ENCODE results near the gene FRS2. TPM values are rescaled to one million over a fixed set of nuclear protein-coding genes. Genes with fewer than 3 reads are reported as not detected.

FRS2 gene
- total and polyA plus RNA-seq, 2 donors (not counting 1 experiment from before 2014, with no cell fraction given), result 11.3 to 33.7 TPM

DNA sequence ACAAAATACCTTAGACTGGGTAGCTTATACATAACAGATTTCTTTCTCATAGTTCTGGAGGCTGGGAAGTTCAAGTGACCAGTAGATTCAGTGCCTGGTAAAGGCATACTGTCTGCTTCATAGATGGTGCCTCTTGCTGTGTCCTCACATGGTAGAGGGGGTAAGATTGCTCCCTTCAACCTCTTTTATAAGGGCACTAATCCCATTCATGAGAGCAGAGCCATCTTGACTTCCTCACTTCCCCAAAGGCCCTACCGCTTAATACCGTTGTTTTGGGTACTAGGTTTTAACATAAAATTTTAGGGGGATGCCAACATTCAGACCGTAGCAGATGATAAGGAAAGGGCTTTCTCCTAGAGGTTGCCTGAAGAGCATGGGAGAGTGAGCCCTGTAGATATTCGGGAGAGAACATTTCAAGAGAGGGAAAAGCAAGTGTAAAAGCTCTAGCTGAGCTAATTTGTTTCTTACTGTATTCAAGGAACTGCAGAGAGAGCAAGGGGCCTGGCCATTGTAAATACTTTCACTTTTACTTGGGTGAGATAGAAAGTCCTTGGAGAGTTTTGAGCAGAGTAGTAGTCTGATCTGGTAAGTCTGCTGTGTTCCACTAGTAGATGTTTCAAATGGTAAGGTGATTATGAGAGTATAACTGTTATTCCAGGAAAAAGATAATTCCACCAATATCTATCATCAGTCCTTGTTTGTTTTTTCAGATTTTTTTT lies 27.3 kb downstream of the FRS2 start:
- ATAC-seq (ENCODE audit: low read depth), result peak; percentile 64
- intact Hi-C loops (cut with micrococcal nuclease), result no loop called here
- H3K27ac Mint-ChIP-seq, result peak overlapping the region; percentile 88
- no peaks in the 10 kb centered on the region for H3K27me3 Mint-ChIP-seq
- no peaks in the 10 kb centered on the region for H3K9me3 Mint-ChIP-seq (ENCODE audit: insufficient read depth)
- Histone ChIP-seq H3K4me3 (ENCODE audit: control extremely low read depth in 1 of 5, extremely low read depth in 1 of 5, insufficient read depth in 1 of 5, low read depth in 2 of 5, low read length in 4 of 5) (peak overlapping the region in 3 of 5 experiments; percentile 0 to 30 (median 26)), H4K20me1 (ENCODE audit: control insufficient read depth, insufficient read depth, low read length, poor library complexity, severe bottlenecking) (peaks cover 46% of the 10 kb centered on the region), H3K27ac (ENCODE audit: low read length in 2 of 2) (peak overlapping the region; percentile 75 to 77), H3K79me2 (ENCODE audit: control insufficient read depth, insufficient read depth, low read length) (peaks cover 99% of the 10 kb centered on the region), H2AFZ (ENCODE audit: insufficient read depth, low read depth, low read length, poor library complexity, severe bottlenecking) (peak overlapping the region; percentile 72), H3K9me3 (ENCODE audit: control extremely low read depth in 1 of 3, control insufficient read depth in 2 of 3, insufficient read depth in 1 of 3, low read length in 2 of 3) (peaks cover 0 to 8% (median 2%) of the 10 kb centered on the region in 3 donors), H3K4me1 (ENCODE audit: control insufficient read depth in 2 of 2, insufficient read depth in 2 of 2, low read length in 2 of 2) (peaks cover 29 to 30% of the 10 kb centered on the region in 2 donors), H3K27me3 (replicated peaks in 1 of 4; ENCODE audit: control extremely low read depth in 1 of 4, control insufficient read depth in 3 of 4, insufficient read depth in 4 of 4, low read length in 3 of 4) (no peaks in the 10 kb centered on the region), H3K36me3 (replicated peaks in 1 of 2; ENCODE audit: control extremely low read depth in 1 of 2, control insufficient read depth in 1 of 2, extremely low read depth in 1 of 2, insufficient read depth in 2 of 2, low read length in 1 of 2) (peaks cover 0 to 4% of the 10 kb centered on the region in 2 experiments), H3K9ac (ENCODE audit: low read length) (peak overlapping the region; percentile 38), H3K4me2 (replicated peaks; ENCODE audit: low read depth, low read length, poor library complexity, severe bottlenecking) (peak overlapping the region; percentile 53)
- DNase-seq, result peak; percentile 57
- H3K4me3 Mint-ChIP-seq, result peak overlapping the region; percentile 73
- H3K4me1 Mint-ChIP-seq, result peaks cover 49% of the 10 kb centered on the region
- ChIA-PET POLR2A (no interaction called here), CTCF (no interaction called here)
- whole genome bisulfite sequencing (ENCODE audit: insufficient coverage), result 79% methylated on average over 2 of the region's 4 CpGs
- TF ChIP-seq EZH2 (IDR thresholded peaks at IDR 0.05; ENCODE audit: borderline replicate concordance, insufficient read depth, low read depth, low read length, poor library complexity, severe bottlenecking), result no peak
- TF ChIP-seq, protein P1, sequence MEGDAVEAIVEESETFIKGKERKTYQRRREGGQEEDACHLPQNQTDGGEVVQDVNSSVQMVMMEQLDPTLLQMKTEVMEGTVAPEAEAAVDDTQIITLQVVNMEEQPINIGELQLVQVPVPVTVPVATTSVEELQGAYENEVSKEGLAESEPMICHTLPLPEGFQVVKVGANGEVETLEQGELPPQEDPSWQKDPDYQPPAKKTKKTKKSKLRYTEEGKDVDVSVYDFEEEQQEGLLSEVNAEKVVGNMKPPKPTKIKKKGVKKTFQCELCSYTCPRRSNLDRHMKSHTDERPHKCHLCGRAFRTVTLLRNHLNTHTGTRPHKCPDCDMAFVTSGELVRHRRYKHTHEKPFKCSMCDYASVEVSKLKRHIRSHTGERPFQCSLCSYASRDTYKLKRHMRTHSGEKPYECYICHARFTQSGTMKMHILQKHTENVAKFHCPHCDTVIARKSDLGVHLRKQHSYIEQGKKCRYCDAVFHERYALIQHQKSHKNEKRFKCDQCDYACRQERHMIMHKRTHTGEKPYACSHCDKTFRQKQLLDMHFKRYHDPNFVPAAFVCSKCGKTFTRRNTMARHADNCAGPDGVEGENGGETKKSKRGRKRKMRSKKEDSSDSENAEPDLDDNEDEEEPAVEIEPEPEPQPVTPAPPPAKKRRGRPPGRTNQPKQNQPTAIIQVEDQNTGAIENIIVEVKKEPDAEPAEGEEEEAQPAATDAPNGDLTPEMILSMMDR (IDR thresholded peaks at IDR 0.05), result no peak

GRCh38 chr12:69500631-69501030 lies 30.4 kb downstream of the FRS2 start:
- peaks cover 68% of the 10 kb centered on the region for H4K20me1 ChIP-seq (ENCODE audit: control insufficient read depth, insufficient read depth, low read length, poor library complexity, severe bottlenecking)
- DNase-seq (no peak), ATAC-seq (ENCODE audit: low read depth) (no peak)
- Mint-ChIP-seq H3K27ac (no peak overlapping the region), H3K27me3 (no peaks in the 10 kb centered on the region), H3K4me1 (peaks cover 69% of the 10 kb centered on the region), H3K4me3 (no peak overlapping the region), H3K9me3 (ENCODE audit: insufficient read depth) (no peaks in the 10 kb centered on the region)
- TF ChIP-seq, protein P1 (IDR thresholded peaks at IDR 0.05), result no peak
- no peak for TF ChIP-seq EZH2 (IDR thresholded peaks at IDR 0.05; ENCODE audit: borderline replicate concordance, insufficient read depth, low read depth, low read length, poor library complexity, severe bottlenecking)
- intact Hi-C loops (cut with micrococcal nuclease), result loop anchor here (5.0 kb wide), 1 partner anchor 33 kb away; no protein-coding TSS in a partner anchor
- peaks cover 0 to 5% (median 2%) of the 10 kb centered on the region in 3 donors for H3K9me3 ChIP-seq (ENCODE audit: control extremely low read depth in 1 of 3, control insufficient read depth in 2 of 3, insufficient read depth in 1 of 3, low read length in 2 of 3)
- H3K79me2 ChIP-seq (ENCODE audit: control insufficient read depth, insufficient read depth, low read length), result peaks cover 99% of the 10 kb centered on the region
- no peak overlapping the region for H3K27ac ChIP-seq (ENCODE audit: low read length in 2 of 2)
- H3K9ac ChIP-seq (ENCODE audit: low read length), result no peak overlapping the region
- H3K36me3 ChIP-seq (replicated peaks in 1 of 2; ENCODE audit: control extremely low read depth in 1 of 2, control insufficient read depth in 1 of 2, extremely low read depth in 1 of 2, insufficient read depth in 2 of 2, low read length in 1 of 2), result no peaks in the 10 kb centered on the region
- ChIA-PET POLR2A (no interaction called here), CTCF (no interaction called here)
- H2AFZ ChIP-seq (ENCODE audit: insufficient read depth, low read depth, low read length, poor library complexity, severe bottlenecking), result no peak overlapping the region
- no CpG with 5 or more reads among the region's 1 CpG for WGBS (ENCODE audit: insufficient coverage)
- no peaks in the 10 kb centered on the region for H3K27me3 ChIP-seq (replicated peaks in 1 of 4; ENCODE audit: control extremely low read depth in 1 of 4, control insufficient read depth in 3 of 4, insufficient read depth in 4 of 4, low read length in 3 of 4)
- H3K4me3 ChIP-seq (ENCODE audit: control extremely low read depth in 1 of 5, extremely low read depth in 1 of 5, insufficient read depth in 1 of 5, low read depth in 2 of 5, low read length in 4 of 5), result no peak overlapping the region
- H3K4me2 ChIP-seq (replicated peaks; ENCODE audit: low read depth, low read length, poor library complexity, severe bottlenecking), result no peak overlapping the region
- peaks cover 34 to 36% of the 10 kb centered on the region in 2 donors for H3K4me1 ChIP-seq (ENCODE audit: control insufficient read depth in 2 of 2, insufficient read depth in 2 of 2, low read length in 2 of 2)
